PC-3 (cell line): ENCODE results near the gene NR5A2. TPM values are rescaled to one million over a fixed set of nuclear protein-coding genes. Genes with fewer than 3 reads are reported as not detected.

ENCODE experiments used
- ATAC-seq: fragments of 200-7000 bp; cut with Tn5 transposase; 2 replicates; pipeline ENCODE4 v1.9.1; 2020; ENCODE audit warnings: mild to moderate bottlenecking, moderate library complexity
- BruUV-seq: library from RNA; stranded (reverse); fragments of 400-500 nt; replicated peaks from 2 replicates; lab custom pipeline; 2021; lab: Mats Ljungman, UMichigan
- CTCF ChIA-PET: fragments of 300-600 bp; sonication (Branson Sonifier 250); formaldehyde crosslinking; loops from one replicate; lab custom pipeline; 2022; ENCODE audit warnings: antibody characterized with exemption; lab: Charles Lee
- POLR2A ChIA-PET: fragments of 300-600 bp; sonication (Branson Sonifier 250); formaldehyde crosslinking; loops from one replicate; lab custom pipeline; 2022; ENCODE audit warnings: antibody characterized with exemption; ENCODE audit not compliant: unreplicated experiment; lab: Charles Lee
- DNase-seq: peaks from one replicate; pipeline ENCODE4 v3.0.0-alpha.2; 2015
- H2AFZ ChIP-seq: fragments of 300-600 bp; sonication (generic); 2 replicates; pipeline ENCODE4 v1.6.0; 2016; ENCODE audit warnings: antibody characterized with exemption, low read length
- H3F3A ChIP-seq: fragments of 300-600 bp; sonication (generic); one replicate; pipeline ENCODE4 v1.6.0; 2017; ENCODE audit warnings: antibody characterized with exemption, low read length, control low read depth, mild to moderate bottlenecking; ENCODE audit not compliant: unreplicated experiment
- H3K27ac ChIP-seq: fragments of 300-600 bp; sonication (generic); 2 replicates; pipeline ENCODE4 v1.5.1; 2016; ENCODE audit warnings: mild to moderate bottlenecking, low read length
- H3K27me3 ChIP-seq: fragments of 300-600 bp; sonication (generic); 2 replicates; pipeline ENCODE4 v1.6.1; 2016; ENCODE audit warnings: low read length, mixed read lengths
- H3K36me3 ChIP-seq: fragments of 300-600 bp; sonication (generic); 2 replicates; pipeline ENCODE4 v1.6.1; 2016; ENCODE audit warnings: low read depth, mixed run types, low read length, mixed read lengths
- H3K4me1 ChIP-seq: fragments of 300-600 bp; sonication (generic); 2 replicates; pipeline ENCODE4 v1.5.1; 2016; ENCODE audit warnings: low read length; ENCODE audit not compliant: insufficient read depth
- H3K4me2 ChIP-seq: fragments of 300-600 bp; sonication (generic); 2 replicates; pipeline ENCODE4 v1.6.0; 2016; ENCODE audit warnings: low read length
- H3K4me3 ChIP-seq: fragments of 300-600 bp; sonication (generic); 2 replicates; pipeline ENCODE4 v1.5.1; 2016; ENCODE audit warnings: mild to moderate bottlenecking, low read length, mixed read lengths
- H3K79me2 ChIP-seq: fragments of 300-600 bp; sonication (generic); 2 replicates; pipeline ENCODE4 v1.6.1; 2017; ENCODE audit warnings: low read length, mixed read lengths
- H3K9ac ChIP-seq: fragments of 300-600 bp; sonication (generic); 2 replicates; pipeline ENCODE4 v1.6.0; 2016; ENCODE audit warnings: mild to moderate bottlenecking, low read length
- H3K9me2 ChIP-seq: fragments of 300-600 bp; sonication (generic); replicated peaks from 2 replicates; pipeline ENCODE4 v1.6.1; 2016; ENCODE audit warnings: mixed run types, low read length, mixed read lengths
- H3K9me3 ChIP-seq: fragments of 300-600 bp; sonication (generic); 2 replicates; pipeline ENCODE4 v1.6.1; 2016; ENCODE audit warnings: low read length, mixed read lengths
- H4K20me1 ChIP-seq: fragments of 300-600 bp; sonication (generic); 2 replicates; pipeline ENCODE4 v1.6.1; 2016; ENCODE audit warnings: low read length, mixed read lengths
- EZH2 ChIP-seq: fragments of 300-600 bp; sonication (generic); IDR thresholded peaks from one replicate; pipeline ENCODE4 v1.6.1; 2017; ENCODE audit warnings: antibody characterized with exemption, mild to moderate bottlenecking, low read length; ENCODE audit not compliant: unreplicated experiment
- EZH2phosphoT487 ChIP-seq: fragments of 300-600 bp; sonication (generic); IDR thresholded peaks from 2 replicates; pipeline ENCODE4 v1.6.1; 2018; ENCODE audit warnings: mild to moderate bottlenecking, antibody characterized with exemption, low read length, borderline replicate concordance
- intact Hi-C: fragments of 100-400 bp; cut with micrococcal nuclease; formaldehyde crosslinking; loops from 2 replicates; pipeline ENCODE4 v1.9.0; 2023
- total RNA-seq: library from RNA; depleted of rRNA; stranded (reverse); fragments of >200 nt; gene quantifications from 2 replicates; pipeline ENCODE4 v1.2.3, GENCODE V29; 2014
- TF ChIP-seq, protein P1 (sequence below): fragments of 300-600 bp; sonication (generic); conservative IDR thresholded peaks from 2 replicates; pipeline ENCODE4 v1.5.1; 2017; ENCODE audit warnings: antibody characterized with exemption, low read depth, mild to moderate bottlenecking, low read length

Gene NR5A2
- total RNA-seq, 1 experiment from 2014 or later: 0.36 TPM

DNA sequence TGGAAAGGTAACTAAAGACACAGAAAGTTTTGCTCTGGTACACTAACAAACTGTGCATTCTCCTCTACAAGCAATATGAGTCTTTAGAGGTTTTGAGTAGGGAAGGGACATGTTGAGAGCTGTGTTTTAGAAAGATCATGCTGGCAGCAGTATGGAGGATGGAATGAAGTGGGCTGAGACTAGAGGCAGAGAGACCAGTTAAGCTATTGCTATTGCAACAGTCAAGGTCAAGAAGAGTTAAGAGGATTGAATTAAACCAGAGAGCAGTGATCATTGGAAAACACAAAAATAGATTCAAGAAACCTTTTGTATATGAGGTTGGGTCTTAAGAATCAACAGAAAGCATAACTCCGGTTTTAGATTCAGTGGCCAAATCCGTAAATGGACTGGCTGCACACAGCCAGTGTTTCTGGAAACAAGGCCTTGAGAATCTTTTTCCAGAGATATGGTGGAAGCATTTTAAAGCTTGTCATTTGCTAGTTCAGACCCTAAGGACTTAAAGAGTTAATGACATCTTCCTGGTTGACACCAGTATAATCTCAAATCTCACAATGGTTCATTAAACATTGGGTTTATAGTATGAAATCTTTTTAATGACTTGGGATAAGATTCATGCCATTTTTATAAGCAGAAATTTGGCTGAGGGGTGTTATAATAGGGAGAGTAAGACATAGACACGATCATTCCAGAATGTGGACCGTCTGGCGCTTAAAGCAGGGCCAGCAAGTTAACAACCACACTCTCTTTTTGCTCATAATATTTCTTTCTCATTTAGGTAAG is 177.9 kb downstream of the NR5A2 start:
- ChIA-PET POLR2A (no interaction called here), CTCF (interaction anchor here (0.5 kb wide), 1 partner anchor 32 kb away, joined by 4 read pairs; no protein-coding TSS in a partner anchor)
- H3K9ac ChIP-seq: no peak overlapping the region
- DNase-seq (no peak), ATAC-seq (no peak)
- H4K20me1 ChIP-seq: no peaks in the 10 kb centered on the region
- H3K36me3 ChIP-seq: no peaks in the 10 kb centered on the region
- H3K4me1 ChIP-seq: peaks cover 23% of the 10 kb centered on the region
- no peaks in the 10 kb centered on the region for H3K27me3 ChIP-seq
- intact Hi-C loops: no loop called here
- no peak overlapping the region for H3K4me2 ChIP-seq
- no peaks in the 10 kb centered on the region for H3K79me2 ChIP-seq
- no peaks in the 10 kb centered on the region for H3K9me3 ChIP-seq
- TF ChIP-seq EZH2phosphoT487 (no peak), EZH2 (no peak)
- TF ChIP-seq, protein P1, sequence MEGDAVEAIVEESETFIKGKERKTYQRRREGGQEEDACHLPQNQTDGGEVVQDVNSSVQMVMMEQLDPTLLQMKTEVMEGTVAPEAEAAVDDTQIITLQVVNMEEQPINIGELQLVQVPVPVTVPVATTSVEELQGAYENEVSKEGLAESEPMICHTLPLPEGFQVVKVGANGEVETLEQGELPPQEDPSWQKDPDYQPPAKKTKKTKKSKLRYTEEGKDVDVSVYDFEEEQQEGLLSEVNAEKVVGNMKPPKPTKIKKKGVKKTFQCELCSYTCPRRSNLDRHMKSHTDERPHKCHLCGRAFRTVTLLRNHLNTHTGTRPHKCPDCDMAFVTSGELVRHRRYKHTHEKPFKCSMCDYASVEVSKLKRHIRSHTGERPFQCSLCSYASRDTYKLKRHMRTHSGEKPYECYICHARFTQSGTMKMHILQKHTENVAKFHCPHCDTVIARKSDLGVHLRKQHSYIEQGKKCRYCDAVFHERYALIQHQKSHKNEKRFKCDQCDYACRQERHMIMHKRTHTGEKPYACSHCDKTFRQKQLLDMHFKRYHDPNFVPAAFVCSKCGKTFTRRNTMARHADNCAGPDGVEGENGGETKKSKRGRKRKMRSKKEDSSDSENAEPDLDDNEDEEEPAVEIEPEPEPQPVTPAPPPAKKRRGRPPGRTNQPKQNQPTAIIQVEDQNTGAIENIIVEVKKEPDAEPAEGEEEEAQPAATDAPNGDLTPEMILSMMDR: no peak
- 0 out of 2 replicates have a peak, but pooled peaks cover 5% of the 10 kb centered on the region for H3K9me2 ChIP-seq
- BruUV-seq: no TSS peak
- H3K4me3 ChIP-seq: no peak overlapping the region
- no peak overlapping the region; the same call in none of the 2 replicates for H2AFZ ChIP-seq
- no peaks in the 10 kb centered on the region for H3F3A ChIP-seq
- H3K27ac ChIP-seq: peak overlapping the region; percentile 77; the same call in 1 of the 2 replicates

DNA sequence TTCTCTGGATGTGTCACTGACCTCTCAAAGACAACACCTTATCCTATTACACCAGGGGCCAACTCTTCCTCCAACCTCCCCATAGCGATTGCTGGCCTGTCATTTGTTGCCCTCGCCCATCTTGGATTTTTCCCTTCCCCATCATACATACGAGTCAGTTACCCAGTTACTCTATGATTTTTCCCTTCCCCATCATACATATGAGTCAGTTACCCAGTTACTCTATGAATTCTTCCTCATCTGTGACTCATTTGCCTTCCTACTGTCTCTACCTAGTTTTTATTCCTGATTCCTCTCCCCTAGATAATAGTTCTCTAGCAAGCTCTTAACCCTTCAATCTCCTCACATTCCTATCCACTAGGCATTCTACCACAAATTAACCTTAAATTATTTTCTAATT is 178.8 kb downstream of the NR5A2 start:
- peak overlapping the region; percentile 3; the same call in 1 of the 2 replicates for H3K4me3 ChIP-seq
- TF ChIP-seq EZH2phosphoT487: no peak
- TF ChIP-seq, protein P1: no peak
- no peak for TF ChIP-seq EZH2
- no peaks in the 10 kb centered on the region for H4K20me1 ChIP-seq
- H3K9me2 ChIP-seq: 0 out of 2 replicates have a peak, but pooled peaks cover 5% of the 10 kb centered on the region
- no peaks in the 10 kb centered on the region for H3K9me3 ChIP-seq
- CTCF ChIA-PET: no interaction called here
- POLR2A ChIA-PET: no interaction called here
- no peaks in the 10 kb centered on the region for H3K79me2 ChIP-seq
- H3K4me1 ChIP-seq: peaks cover 29% of the 10 kb centered on the region
- no peaks in the 10 kb centered on the region for H3K27me3 ChIP-seq
- BruUV-seq: no TSS peak
- ATAC-seq (peak; percentile 83), DNase-seq (peak; percentile 97)
- intact Hi-C loops: no loop called here
- no peaks in the 10 kb centered on the region for H3F3A ChIP-seq
- H3K4me2 ChIP-seq: peak overlapping the region; percentile 42
- no peaks in the 10 kb centered on the region for H3K36me3 ChIP-seq
- H2AFZ ChIP-seq: peak overlapping the region; percentile 18
- peak overlapping the region; percentile 77 for H3K27ac ChIP-seq
- peak overlapping the region; percentile 17 for H3K9ac ChIP-seq

DNA sequence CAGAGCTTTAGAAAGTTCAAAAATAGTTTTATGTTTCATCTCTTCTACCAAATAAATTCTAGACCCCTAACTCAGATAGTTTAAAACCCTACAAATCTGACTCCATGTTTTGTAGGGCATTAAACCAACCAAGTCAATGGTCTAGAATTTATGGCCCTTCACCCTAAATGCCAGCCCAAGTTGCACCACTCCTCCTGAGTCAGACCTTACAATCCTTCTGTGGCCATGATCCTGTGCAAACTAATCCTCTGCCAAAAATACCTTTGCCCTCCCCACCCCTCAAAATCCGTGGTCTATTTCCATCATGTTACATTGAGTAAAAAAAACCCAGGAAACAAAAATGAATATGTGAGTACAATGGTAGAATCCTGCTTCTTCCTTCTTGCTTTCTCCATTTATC is 179.3 kb downstream of the NR5A2 start:
- ChIA-PET POLR2A (no interaction called here), CTCF (no interaction called here)
- peak overlapping the region; percentile 77 for H3K27ac ChIP-seq
- ATAC-seq (peak; percentile 54), DNase-seq (peak; percentile 97)
- peaks cover 33% of the 10 kb centered on the region for H3K4me1 ChIP-seq
- peak overlapping the region; percentile 42 for H3K4me2 ChIP-seq
- H3K9me2 ChIP-seq: 0 out of 2 replicates have a peak, but pooled peaks cover 5% of the 10 kb centered on the region
- peak overlapping the region; percentile 3; the same call in 1 of the 2 replicates for H3K4me3 ChIP-seq
- intact Hi-C loops: no loop called here
- H2AFZ ChIP-seq: no peak overlapping the region
- H3K9me3 ChIP-seq: no peaks in the 10 kb centered on the region
- TF ChIP-seq EZH2 (no peak), EZH2phosphoT487 (no peak)
- TF ChIP-seq, protein P1: no peak
- H3F3A ChIP-seq: no peaks in the 10 kb centered on the region
- BruUV-seq: no TSS peak
- H3K36me3 ChIP-seq: no peaks in the 10 kb centered on the region
- no peaks in the 10 kb centered on the region for H3K79me2 ChIP-seq
- no peaks in the 10 kb centered on the region for H4K20me1 ChIP-seq
- H3K27me3 ChIP-seq: no peaks in the 10 kb centered on the region
- peak overlapping the region; percentile 17 for H3K9ac ChIP-seq
